ENCODE results near the gene PTPRG.

PTPRG gene

GRCh38 chr3:61983479-61983878 lies 422.1 kb downstream of the PTPRG start:
- DNase-seq = no peak

GRCh38 chr3:61985020-61985419 lies 423.6 kb downstream of the PTPRG start:
- no peak for DNase-seq

- no peak for DNase-seq
Measured at GRCh38 chr3:61986473-61986872, 425.1 kb downstream of the PTPRG start.

- DNase-seq = no peak
Measured at GRCh38 chr3:61989681-61990080, 428.3 kb downstream of the PTPRG start.

- no peak for DNase-seq
Measured at GRCh38 chr3:61990327-61991027, 429.1 kb downstream of the PTPRG start.

GRCh38 chr3:61991706-61992105 lies 430.3 kb downstream of the PTPRG start:
- no peak for DNase-seq

GRCh38 chr3:61996366-61996765 lies 435.0 kb downstream of the PTPRG start:
- DNase-seq = no peak

GRCh38 chr3:61997101-61997500 lies 435.7 kb downstream of the PTPRG start:
- no peak for DNase-seq

- no peak for DNase-seq
Measured at GRCh38 chr3:62003835-62004234, 442.5 kb downstream of the PTPRG start.

GRCh38 chr3:62007036-62007435 lies 445.7 kb downstream of the PTPRG start:
- no peak for DNase-seq

- DNase-seq = no peak
Measured at GRCh38 chr3:62010989-62011388, 449.6 kb downstream of the PTPRG start.

GRCh38 chr3:62011666-62012065 lies 450.3 kb downstream of the PTPRG start:
- no peak for DNase-seq

GRCh38 chr3:62013951-62014350 lies 452.6 kb downstream of the PTPRG start:
- DNase-seq = no peak

GRCh38 chr3:62015111-62015510 lies 453.7 kb downstream of the PTPRG start:
- no peak for DNase-seq

GRCh38 chr3:62019906-62020305 lies 458.5 kb downstream of the PTPRG start:
- no peak for DNase-seq

GRCh38 chr3:62020706-62021105 lies 459.3 kb downstream of the PTPRG start:
- no peak for DNase-seq

- DNase-seq = no peak
Measured at GRCh38 chr3:62022312-62022711, 460.9 kb downstream of the PTPRG start.

GRCh38 chr3:62024882-62025281 lies 463.5 kb downstream of the PTPRG start:
- no peak for DNase-seq

- no peak for DNase-seq
Measured at GRCh38 chr3:62025913-62026312, 464.5 kb downstream of the PTPRG start.

- DNase-seq = no peak
Measured at GRCh38 chr3:62027241-62027640, 465.9 kb downstream of the PTPRG start.

- DNase-seq = no peak
Measured at GRCh38 chr3:62027796-62028195, 466.4 kb downstream of the PTPRG start.

- DNase-seq = no peak
Measured at GRCh38 chr3:62028236-62028635, 466.9 kb downstream of the PTPRG start.

- no peak for DNase-seq
Measured at GRCh38 chr3:62032738-62033137, 471.4 kb downstream of the PTPRG start.

GRCh38 chr3:62035402-62036057 lies 474.2 kb downstream of the PTPRG start:
- DNase-seq = no peak

- no peak for DNase-seq
Measured at GRCh38 chr3:62036726-62037125, 475.4 kb downstream of the PTPRG start.
